Activated T-cell treated with anti-CD3 and anti-CD28 coated beads, Interleukin-2, amount 50 U/mL, for 1 hour (primary cell): ENCODE results near the gene CREG2.

Source experiments
- DNase-seq: peaks from one replicate; pipeline ENCODE4 v3.0.0-alpha.2; 2020

Gene CREG2

GRCh38 chr2:101305035-101305434 lies 82.3 kb downstream of the CREG2 start:
- no peak for DNase-seq

DNA sequence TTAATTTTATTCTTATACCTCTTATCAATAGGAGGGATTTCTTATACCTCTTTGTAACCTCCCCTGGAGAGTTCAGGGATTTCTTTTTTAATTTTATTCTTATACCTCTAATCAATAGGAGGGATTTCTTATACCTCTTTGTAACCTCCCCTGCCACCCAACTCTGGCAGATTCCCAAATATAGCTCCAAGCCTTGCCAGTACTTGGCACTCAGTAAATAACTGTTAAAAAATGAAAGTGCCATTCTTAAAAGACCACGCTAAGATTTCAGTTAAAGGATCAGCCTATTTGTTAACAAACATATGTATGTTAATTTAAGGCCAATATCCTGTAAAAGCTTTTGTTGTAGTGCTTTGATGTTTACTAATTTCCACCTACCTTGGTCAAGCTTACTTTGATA lies 83.6 kb downstream of the CREG2 start:
- no peak for DNase-seq

DNA sequence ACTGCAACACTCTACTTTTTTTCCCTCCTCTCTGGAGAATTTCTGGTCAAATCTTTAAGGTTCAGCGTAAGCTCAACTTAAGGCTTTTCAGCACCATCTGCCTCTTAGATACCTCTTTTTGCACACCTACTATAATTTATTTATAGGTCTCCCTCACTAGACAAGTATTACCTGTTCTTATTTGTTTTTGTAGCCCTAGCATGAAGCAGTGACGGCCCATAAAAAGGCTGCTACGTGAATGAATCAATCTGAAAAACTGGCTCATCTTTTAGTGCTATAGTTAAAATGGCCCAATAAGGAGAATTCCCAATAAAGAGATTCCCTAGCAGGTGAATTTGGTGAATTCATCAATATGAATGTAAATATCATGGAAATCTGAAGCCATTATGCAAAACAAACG lies 85.3 kb downstream of the CREG2 start:
- DNase-seq = no peak

DNA sequence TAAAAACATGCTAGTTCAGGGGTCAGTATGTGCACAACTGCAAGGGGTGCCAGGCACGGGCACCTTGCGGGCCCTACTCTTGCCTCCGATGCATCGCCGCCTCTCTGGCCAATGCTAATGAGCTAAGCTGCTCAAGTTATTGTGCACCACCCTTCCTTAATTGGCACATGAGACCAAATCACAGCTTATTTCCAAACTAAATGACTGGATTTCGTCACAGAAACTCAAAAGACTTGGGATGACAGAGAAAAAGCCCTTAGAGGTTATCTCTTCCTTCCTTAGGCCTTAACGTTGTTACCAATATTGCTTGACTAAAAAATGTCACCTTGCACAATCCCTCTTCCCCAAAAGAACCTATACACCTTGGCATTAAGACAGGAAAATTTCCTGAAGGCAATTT lies 86.5 kb downstream of the CREG2 start:
- no peak for DNase-seq

- DNase-seq = no peak
These were observed 87.1 kb downstream of the CREG2 start for GRCh38 chr2:101300164-101300563.

GRCh38 chr2:101299604-101300003 lies 87.7 kb downstream of the CREG2 start:
- DNase-seq = no peak

GRCh38 chr2:101297383-101297782 lies 89.9 kb downstream of the CREG2 start:
- no peak for DNase-seq

GRCh38 chr2:101296371-101296770 lies 90.9 kb downstream of the CREG2 start:
- no peak for DNase-seq

DNA sequence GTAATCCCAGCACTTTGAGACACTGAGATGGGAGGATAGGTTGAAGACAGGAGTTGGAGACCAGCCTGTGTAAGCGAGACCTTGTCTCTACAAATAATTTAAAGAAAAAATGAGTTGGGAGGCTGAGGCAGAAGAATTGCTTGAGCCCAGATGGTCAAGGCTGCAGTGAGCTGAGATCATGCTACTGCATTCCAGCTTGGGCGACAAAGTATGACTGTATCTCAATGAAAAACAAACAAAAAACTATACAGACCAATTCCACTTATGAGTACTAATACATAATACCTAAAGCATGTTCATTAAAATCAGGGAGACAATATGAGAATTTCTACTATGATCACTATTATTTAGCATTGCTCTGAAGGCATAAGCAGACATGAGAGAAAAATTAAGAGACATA lies 91.4 kb downstream of the CREG2 start:
- DNase-seq = no peak
